Activated CD4-positive, alpha-beta T cell treated with anti-CD3 and anti-CD28 coated beads, Interleukin-2, amount 50 U/mL, for 1 hour (primary cell): ENCODE measurements around the gene FGGY.
"Not testable (repeated sequence)": the region's sequence is repeated elsewhere in the genome, so short reads cannot be mapped to it uniquely, and the experiment has no call there.

ENCODE experiments used
- DNase-seq: peaks from one replicate; pipeline ENCODE4 v3.0.0-alpha.2; 2020

FGGY gene

DNA sequence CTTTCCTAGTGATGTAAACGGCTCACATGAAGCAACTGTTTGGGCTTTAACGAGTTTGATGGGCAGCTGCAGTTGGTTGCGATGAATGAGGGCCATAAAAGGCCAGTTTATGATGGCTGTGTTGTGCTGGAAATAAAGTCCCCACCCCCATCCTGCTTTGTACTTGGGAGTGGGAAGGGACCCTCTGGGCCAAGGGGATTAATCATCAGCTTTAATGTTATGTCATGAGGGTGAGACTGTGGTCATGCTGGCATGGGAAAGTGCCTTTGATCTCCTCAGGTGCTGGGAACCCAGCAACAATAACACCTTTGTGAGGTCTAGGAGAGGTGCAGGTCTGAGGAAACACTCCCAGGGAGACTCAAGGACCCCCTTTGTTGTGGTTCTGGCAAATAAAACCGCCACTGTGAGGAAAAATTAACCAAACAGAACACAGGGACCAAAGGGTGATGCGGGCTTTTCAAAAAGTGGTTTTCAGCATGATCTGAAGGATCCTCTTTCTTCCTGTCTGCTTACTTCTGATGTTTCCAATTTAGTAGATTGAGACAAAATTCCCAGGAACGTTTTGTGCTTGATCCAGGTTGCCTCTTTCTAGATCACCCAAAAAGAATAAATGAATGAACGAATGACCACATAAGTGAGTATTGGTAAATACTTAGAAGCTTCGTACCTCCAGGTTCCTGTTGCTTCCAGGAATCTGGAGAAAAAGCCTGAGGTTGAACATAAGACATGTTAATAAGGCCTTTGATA, 260.1 kb downstream of the FGGY start:
- no peak for DNase-seq

DNA sequence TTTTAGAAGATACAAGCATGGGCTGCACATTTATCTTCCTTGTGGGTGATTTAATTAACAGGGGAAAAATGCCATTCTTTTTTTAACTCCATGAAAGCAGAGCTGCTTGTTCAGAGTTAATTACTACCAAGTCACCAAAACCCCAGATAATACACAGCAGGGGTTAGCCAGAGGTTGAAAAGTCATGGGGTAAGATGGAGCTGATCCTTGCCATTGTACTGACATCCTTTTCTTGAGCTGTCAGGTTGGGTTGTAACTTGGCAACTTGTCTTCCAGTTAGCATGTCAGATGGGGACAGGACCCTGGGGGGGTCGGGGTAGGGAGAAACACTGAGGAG, 260.6 kb downstream of the FGGY start:
- no peak for DNase-seq

DNA sequence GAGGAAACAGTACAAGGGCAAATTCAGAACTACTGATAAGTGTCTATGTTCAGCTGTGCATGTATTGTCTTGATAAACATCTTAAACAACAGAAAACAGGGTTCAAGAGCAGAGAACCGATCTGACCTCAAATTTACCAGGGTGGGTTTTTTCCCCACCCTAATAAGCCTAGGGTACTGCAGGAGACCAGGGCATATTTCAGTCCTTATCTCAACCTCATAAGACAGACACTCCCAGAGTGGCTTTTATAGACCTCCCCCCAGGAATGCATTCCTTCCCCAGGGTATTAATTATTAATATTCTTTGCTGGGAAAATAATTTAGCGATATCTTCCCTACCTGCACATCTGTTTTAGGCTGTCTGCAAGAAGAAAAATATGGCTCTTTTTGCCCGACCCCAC, 261.7 kb downstream of the FGGY start:
- not testable (repeated sequence) for DNase-seq

DNA sequence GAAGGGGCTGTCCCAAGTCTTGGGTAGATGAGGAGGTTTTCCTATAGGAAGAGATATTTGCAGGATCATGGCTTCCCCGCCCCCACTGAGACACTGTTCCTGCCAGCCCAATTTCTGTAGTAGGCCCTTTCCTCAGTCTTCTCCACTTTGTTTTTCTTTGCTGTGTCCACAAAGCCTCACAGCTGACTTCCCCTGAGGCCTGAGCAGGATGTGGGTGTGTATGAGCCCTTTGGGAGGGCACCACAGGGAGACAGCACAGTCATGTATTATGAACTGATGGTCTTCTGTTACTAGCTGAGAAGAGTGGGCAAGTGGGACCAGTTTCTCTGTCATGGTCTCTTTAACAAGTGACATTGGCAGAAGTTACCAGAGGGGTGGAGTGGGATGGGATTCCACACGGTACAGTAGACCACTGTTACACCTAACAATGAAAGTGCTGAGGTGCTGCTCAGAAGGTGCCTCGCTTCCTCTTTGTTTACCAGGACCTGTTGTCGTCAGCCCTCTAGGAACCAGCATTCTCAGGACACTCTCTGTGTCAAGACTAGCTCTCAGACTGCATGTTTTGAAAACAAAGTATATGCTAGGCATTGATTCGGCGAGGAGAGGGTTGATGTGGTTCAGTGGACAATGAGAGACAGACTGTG, 264.0 kb downstream of the FGGY start:
- DNase-seq: no peak

DNA sequence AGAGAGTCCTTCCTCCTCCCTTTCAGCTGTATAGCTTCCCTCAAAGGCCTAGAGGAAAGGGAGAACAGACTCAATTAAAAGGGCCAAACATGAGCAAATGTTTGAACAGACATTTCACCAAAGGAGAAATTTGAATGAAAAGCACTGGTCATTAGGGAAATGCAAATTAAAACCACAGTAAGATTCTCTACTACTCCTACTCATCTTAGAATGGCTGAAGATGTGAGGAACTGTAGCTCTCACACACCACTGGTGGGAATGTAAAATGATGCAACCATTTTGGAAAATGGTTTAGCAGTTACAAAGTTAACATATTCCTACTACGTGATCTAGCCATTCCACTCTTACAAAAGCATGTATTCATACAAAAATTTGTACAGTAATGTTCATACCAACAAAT, 264.9 kb downstream of the FGGY start:
- DNase-seq: no peak

DNA sequence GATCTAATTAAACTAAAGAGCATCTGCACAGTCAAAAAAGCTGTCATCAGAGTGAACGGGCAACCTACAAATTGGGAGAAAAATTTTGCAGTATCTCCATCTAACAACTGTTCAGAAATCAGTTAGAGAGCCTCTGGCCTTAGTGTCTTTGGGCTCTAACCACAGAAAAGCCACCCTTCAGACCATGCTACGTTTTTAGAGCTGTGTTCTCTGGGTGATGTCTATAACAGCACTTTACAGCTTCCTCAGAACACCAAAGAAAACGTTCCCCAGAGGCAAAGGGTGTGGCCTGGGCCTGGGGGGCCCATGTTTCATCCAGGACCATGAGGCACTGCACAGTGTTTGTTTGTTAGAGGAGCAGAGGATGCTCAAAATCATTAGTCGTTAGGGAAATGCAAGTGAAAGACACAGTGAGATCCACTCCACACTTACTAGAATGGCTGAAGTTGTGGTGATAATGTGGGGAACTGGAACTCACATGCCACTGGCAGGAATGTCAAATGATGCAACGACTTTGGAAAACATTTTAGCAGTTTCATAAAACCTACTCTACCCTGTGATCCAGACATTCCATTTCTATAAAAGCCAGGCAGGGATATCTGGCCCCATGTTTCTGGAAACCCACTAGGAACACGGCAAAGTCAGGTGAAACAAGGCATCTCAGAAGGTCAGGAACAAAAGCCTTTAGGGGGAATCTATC, 267.4 kb downstream of the FGGY start:
- no peak for DNase-seq

DNA sequence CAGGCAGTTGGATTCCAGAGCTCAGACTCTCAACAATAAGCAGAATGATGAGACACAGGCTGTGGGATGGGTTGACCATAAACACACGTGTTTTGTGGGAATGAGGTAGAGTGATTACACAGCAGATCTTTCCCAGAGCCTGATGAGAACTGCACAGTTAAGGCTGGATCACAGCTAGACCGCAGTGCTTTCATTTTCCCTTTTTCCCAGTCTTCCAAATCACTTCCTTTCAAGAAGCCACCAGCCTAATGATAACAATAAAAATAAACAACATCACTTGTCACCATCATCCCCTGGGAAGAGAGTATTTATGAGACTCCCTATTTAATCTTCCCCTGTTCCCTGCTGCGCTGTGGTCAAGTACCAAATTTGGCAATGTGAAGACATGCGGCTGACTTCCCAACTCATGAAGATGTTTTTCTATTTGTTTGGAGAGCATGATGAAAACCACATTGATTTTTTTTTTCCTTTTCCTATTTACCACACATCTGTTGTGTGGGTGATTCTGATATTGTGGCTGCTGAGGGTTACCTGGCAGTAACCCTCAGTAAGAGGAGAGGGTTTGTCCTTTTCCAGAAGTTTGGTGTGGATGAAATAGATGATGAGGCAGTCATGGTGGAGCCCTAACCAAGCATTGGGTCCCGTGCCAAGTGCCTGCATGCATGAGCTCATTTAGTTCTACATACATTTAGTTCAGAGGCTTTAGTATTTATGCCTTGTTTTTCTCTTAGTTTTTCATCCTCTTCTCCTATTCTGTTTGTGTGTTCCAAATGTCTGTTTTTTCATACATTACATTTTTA, 268.9 kb downstream of the FGGY start:
- DNase-seq: no peak

DNA sequence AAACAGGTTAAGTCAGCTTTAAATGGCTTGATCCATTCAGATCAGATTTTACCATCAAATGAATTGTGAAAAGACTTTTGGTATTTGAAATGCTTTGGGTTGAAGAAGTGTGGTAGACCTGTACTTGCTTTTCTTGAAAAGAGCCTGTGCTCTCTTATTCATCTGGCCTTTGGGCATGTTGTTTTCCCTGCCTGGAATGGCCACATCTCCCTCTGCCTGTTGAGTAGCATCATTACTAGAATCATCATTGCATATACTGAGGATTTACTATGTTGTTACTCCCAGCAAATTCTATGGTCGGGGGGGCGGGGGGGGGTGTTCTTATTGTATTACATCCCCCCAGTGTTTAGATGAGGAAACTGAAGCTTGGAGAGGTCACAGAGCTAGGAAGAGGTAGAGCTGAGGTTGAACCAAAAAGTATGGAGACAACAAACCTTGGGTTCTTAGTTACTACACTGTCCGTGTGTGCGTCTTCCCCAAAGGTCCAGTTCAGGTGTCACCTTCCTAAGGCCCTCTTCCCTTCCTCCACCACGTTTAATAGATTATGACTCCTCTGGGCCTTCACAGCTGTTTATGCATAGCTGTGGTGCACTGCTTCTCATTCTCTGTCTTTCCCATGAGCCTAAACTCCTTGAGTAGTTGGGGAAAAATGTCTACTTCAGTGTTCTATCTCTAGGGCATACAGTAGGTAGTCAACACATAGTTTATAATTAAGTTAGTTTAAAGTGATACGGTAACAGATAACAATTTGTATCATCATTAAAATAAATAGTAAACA, 271.5 kb downstream of the FGGY start:
- DNase-seq: no peak

DNA sequence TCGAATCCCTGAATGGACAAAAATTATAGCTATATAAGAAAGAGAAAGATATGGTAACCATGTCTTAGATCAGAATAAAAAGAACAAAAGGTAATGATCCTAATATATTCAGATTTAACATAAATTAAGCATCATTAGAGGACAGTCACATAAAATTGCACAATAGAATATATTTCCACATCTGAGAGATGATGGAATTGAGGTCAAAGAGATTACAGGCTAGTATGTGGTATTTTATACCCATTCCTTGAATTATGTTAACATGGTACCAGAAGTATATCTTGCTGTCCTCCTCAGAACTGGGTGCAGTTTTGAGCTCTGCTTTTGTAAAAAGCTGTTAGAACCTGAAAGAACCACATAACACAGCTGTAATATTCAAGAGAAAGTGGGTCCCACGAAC, 272.3 kb downstream of the FGGY start:
- no peak for DNase-seq

DNA sequence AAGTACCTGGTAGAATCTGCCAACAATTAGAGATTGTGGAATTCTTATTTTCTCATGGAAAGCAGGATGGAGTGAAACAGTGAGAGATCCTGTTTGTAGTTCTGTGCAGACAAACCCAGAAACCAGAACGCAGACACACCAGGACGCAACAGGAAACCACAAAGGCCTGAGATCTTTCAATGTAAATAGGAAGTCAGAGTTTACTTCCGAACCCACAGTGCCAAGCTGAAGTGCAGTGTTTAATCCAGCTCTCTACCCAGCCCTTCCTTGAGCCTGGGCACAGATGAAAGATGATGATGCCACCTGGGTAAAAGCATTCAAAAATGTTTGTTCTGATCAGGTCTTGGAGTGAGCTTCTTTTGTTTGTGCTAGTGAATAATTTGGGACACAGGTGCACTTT, 273.6 kb downstream of the FGGY start:
- peak; percentile 4 for DNase-seq

DNA sequence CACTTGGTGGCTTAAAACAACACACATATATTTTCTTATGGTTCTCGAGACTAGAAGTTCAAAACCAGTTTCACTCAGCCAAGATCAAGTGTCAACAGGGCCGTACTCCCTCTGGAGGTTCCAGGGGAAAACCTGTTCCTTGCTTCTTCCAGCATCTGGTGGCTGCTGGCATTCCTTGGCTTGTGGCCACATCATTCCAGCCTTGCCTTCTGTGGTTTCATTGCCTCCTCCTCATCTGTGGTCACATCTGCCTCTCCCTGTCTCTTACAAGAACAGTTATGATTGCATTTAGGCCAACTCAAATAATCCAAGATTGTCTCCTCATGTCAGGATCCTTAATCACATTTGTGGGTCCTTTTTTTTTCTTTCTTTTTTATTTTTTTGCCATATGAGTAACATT, 277.2 kb downstream of the FGGY start:
- DNase-seq: no peak

DNA sequence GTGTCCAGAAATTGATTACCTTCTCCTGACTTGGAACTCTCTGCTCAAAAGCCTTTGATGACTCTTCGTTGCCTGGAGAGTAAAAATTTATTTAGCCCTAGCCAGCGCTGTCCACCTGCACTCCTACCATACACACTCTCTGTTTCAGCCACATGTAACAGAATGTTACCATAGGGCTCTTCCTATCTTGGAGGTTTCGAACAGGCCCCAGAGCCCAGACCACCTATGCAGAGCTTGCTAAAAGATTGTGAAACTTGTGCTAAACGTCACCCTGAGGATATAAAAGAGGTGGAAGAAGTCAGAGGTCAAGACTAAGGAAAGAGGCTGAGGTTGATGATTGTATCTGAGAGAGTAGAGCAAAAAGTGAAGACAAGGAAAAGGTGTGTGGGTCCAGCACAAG, 280.9 kb downstream of the FGGY start:
- DNase-seq: no peak

DNA sequence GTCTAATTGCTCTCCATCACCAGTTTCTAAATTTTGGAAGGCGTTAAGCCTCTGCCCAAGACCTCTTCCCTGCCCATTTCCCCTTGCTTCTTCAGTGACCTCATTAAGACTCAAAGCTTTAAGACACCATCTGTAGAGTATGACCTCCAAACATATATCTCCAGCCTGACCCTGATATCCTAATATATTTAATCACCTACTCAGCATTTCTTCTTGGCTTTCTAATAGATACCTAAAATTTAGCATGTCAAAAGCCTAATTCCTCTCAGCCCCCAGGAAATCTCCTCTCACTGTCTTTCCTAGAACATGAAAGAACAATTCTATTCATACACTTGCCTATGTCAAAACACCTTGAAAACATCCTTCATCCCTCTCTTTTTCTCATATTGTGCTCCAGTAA, 282.3 kb downstream of the FGGY start:
- DNase-seq: no peak

DNA sequence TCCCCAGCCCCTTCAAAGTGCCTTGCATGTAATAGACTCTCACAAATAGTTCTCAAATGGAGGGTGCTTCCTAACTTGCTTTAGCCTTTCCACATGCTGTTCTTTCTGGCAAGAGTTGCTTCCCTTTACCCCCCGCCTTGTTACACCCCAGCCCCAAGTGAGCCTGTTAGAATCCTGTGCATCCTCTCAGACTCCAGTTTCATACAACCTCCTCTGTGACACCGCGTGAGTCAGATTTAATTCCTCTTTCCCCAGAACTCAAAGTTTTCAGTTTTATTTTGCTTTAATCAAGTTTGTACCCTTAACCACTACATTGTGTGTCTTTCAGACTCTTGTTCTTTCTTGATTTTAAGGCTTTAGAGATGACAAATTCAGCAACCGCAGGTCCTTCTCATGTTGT, 283.4 kb downstream of the FGGY start:
- no peak for DNase-seq

DNA sequence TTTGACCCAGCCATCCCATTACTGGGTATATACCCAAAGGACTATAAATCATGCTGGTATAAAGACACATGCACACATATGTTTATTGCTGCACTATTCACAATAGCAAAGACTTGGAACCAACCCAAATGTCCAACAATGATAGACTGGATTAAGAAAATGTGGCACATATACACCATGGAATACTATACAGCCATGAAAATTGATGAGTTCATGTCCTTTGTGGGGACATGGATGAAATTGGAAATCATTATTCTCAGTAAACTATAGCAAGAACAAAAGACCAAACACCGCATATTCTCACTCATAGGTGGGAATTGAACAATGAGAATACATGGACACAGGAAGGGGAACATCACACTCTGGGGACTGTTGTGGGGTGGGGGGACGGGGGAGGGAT, 295.5 kb downstream of the FGGY start:
- DNase-seq: not testable (repeated sequence)

DNA sequence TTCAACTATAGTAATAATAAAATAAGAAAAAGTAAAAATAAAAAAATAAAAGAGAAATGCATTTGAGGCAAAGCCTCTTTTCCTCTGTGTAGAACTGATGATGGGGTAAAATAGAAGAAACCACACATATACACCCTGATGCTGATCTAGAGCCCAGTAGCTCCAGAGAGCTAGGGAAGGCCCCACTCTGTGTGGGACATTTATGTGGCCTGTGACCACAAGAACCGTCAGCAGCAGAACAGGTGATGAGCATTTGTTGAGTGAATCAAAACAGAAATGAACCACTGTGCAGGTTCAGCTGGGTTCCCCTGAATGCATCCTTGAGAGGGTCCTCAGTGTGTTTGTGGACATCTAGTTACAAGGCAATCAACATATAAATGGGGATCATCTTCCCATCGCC, 296.0 kb downstream of the FGGY start:
- no peak for DNase-seq

DNA sequence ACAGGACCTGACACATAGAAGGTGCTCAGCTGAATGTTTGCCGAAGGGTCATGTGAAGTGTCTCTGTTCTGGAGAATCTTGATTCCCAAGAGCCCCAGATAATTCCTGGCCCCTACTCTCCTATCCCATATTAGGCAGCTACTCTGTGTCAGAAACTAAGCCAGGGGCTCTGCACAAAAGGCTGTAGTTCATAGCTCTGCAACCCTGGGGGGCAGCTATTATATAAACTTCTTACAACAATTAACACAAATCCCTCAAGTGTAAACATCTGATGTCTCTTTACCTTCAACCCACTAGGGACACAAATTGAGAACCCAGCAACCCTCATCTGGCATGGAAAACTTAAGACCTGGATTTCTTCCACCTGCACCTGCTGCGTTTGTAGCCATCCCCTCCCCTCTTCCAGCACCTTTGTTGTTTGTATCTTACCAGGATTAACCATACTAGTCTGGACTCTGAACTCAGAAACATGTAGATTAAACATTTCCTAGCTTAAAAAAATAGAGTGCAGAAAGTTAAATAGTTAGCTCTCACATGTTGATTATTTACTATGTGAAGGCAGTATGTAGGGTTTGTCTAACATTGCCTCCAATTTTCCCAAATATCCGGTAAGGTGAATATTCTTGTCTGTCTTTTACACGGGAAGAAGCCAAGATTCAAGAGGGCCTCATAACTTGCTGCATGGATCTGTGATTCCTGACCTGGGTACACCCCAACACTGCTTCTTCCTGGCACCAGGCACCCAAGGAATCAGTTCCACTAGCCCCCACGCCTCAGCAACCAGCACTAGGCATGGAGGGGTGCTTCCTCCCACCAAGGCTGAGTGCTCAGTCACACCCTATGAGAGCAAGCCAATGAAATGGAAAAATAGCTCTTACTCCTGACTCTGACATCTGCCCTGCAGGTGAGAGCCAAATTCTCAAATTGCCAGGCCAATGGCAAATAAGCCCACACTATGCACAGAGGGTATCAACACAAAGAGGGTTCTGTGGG, 297.2 kb downstream of the FGGY start:
- DNase-seq: no peak

DNA sequence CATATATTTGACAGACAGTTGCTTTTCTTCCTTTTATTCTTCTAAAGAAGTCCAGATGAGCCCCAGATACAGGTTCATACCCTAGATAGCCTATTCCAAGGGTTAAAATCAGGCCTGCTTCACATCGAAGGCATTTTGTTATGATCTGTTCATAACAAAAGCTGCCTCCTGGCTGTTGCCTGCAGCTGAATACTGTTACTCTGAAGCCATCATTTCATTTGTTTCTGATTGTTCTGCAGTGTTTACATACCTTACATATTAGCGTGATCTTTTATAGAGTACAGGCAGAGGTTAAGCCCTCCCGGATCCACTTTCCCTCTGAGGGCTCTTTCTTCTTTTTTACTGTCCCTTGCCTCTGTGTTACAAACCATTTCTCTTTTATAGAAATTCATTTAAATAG, 298.9 kb downstream of the FGGY start:
- no peak for DNase-seq

DNA sequence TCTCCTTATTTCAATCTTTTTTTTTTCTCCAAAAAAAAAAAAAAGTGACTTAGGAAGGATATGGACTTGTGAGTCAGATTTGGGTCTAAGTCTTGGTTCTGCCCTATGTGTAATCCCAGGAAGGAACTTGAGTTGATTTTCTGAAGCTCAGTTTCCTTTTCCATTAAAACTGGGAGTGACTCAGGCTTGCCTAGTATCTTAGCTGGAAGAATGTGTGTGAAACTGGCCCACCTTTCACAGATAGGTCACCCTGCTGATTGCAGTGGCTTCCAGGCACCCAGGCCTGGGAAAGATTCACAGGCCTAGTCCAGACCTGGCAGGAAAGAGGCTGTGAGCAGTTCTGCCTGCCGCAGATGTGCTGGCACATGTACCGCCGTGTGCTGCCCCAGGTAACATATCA, 299.5 kb downstream of the FGGY start:
- no peak for DNase-seq

DNA sequence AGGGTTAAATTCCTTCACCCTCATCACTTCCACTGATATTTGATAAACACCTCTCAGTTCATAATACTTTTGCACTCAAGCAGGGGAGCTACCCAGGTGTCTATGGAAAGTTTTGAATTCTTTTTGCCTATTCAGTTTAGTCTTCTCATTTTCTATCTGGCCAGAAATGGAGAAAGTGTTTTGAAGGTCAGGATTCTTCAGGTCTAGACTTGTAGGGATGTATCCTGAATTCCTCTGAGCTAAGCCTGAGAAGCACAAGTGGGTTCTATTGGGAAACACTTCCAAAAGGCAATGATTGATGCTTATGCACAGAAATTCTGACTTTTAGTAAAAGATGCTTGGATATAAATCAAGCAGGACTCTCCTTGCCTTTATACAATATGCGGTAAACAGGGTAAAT, 300.1 kb downstream of the FGGY start:
- DNase-seq: no peak

DNA sequence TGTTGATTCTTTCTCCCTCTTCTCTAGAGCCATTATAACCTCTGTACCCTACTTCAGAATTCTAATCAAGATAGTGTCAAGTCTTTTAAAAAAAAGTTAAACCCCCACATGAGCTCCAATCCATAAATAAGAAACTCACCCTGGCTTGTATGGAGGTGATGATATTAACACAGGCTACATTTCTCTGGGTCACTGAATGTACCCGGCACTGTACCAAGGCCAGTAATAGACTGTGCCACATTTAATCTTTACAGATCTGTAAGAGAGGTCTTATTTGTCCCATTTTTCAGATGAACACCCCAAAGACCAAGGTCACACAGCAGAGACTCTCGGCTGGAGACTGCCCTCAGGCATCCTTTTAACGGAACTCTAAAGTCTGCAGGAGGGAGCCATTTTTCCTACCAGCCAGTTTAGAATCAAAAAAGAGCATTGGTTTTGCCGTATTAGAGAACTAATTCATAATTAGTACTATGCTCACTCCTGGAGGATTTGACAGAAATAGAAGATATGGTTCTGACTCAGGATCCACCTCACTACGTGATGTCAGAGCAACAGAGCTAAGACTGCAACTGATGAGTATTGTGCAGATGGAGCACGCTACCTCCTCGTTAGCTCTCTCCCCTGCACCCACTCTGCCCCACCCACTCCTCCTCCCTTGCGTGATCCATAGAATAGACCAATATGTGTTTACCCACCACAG, 300.7 kb downstream of the FGGY start:
- no peak for DNase-seq
